GM18873 (cell line): ENCODE data around the gene PDE3A.
"Not testable (repeated sequence)": the region's sequence is repeated elsewhere in the genome, so short reads cannot be mapped to it uniquely, and the experiment has no call there.

Experiments
- ATAC-seq: cut with Tn5 transposase; IDR thresholded peaks from one replicate; pipeline ENCODE4 v1.9.1; 2021; ENCODE audit warnings: mild to moderate bottlenecking, moderate library complexity, moderate number of reproducible peaks; ENCODE audit not compliant: unreplicated experiment, low FRiP score

The PDE3A gene

GRCh38 chr12:20590570-20590969, 222.2 kb downstream of the PDE3A start:
- ATAC-seq, result no peak

- ATAC-seq, result no peak
These were observed 224.2 kb downstream of the PDE3A start for GRCh38 chr12:20592556-20592955.

GRCh38 chr12:20593611-20594010, 225.3 kb downstream of the PDE3A start:
- no peak for ATAC-seq

- ATAC-seq, result no peak
These were observed 227.7 kb downstream of the PDE3A start for GRCh38 chr12:20596061-20596460.

- ATAC-seq, result no peak
These were observed 231.4 kb downstream of the PDE3A start for GRCh38 chr12:20599757-20600156.

- ATAC-seq, result no peak
These were observed 233.4 kb downstream of the PDE3A start for GRCh38 chr12:20601668-20602280.

GRCh38 chr12:20602641-20603391, 234.5 kb downstream of the PDE3A start:
- ATAC-seq, result no peak

GRCh38 chr12:20604408-20605067, 236.2 kb downstream of the PDE3A start:
- ATAC-seq, result no peak

GRCh38 chr12:20615020-20615419, 246.7 kb downstream of the PDE3A start:
- ATAC-seq, result not testable (repeated sequence)

GRCh38 chr12:20616093-20616492, 247.8 kb downstream of the PDE3A start:
- ATAC-seq, result no peak

- no peak for ATAC-seq
These were observed 251.9 kb downstream of the PDE3A start for GRCh38 chr12:20620261-20620660.

GRCh38 chr12:20624718-20625117, 256.4 kb downstream of the PDE3A start:
- no peak for ATAC-seq

- no peak for ATAC-seq
These were observed 257.2 kb downstream of the PDE3A start for GRCh38 chr12:20625531-20625930.

GRCh38 chr12:20627001-20627588, 258.8 kb downstream of the PDE3A start:
- ATAC-seq, result no peak

- no peak for ATAC-seq
These were observed 260.0 kb downstream of the PDE3A start for GRCh38 chr12:20628226-20628787.

GRCh38 chr12:20628999-20629398, 260.7 kb downstream of the PDE3A start:
- no peak for ATAC-seq

GRCh38 chr12:20629414-20630156, 261.2 kb downstream of the PDE3A start:
- no peak for ATAC-seq

GRCh38 chr12:20631711-20632110, 263.4 kb downstream of the PDE3A start:
- no peak for ATAC-seq

- no peak for ATAC-seq
These were observed 272.8 kb downstream of the PDE3A start for GRCh38 chr12:20641106-20641505.

- ATAC-seq, result no peak
These were observed 275.5 kb downstream of the PDE3A start for GRCh38 chr12:20643822-20644221.
